GM21515 (cell line): ENCODE measurements around the gene SOBP.
"Not testable (repeated sequence)": the region's sequence is repeated elsewhere in the genome, so short reads cannot be mapped to it uniquely, and the experiment has no call there.

Experiments used
- ATAC-seq: cut with Tn5 transposase; IDR thresholded peaks from one replicate; pipeline ENCODE4 v1.9.1; 2021; ENCODE audit not compliant: unreplicated experiment

SOBP gene

DNA sequence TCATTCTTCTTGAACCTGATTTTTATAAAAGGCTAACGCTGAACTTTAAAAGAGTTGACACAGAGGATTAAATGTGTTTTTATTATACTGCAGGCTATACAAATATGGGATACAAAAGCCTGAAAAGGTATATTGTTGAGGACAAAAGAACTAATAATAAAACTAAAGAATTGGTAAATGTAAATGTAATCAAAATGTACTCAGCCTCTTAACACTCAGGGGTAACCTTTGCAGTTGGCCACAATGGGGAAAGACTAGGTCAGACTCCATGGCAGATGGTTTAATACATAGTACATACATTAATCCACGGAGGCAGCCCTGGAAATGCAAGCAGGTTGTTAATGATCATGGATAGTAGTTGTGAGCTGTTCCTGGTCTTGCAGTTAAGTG lies 57.5 kb downstream of the SOBP start:
- ATAC-seq: no peak

DNA sequence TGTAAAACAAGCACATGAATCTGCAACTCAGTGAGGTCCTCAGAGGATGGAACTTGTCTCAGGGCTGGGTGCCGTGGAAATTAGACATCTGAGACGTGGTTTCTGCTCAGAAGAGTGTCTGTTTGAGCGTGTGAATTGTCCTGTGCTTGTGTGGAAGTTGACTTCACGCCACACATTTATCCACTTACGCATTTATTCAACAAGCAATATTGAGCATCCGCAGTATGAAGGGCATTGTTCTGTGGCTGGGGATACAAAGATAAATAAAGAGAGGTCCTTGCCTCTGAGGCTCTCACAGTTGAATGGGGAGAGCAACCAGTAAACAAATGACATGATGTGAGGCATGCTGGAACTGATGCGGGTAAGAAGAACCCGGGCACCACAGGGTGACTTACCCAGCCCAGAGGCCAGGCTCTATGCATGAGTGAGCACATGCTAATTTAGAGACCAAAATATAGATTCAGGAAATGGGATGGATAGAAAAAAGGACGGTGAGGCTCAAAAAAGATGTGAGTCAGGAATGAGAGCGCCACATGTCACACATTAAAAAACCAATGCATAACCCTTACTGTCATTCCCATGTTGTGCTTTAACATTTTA lies 60.4 kb downstream of the SOBP start:
- ATAC-seq: no peak

DNA sequence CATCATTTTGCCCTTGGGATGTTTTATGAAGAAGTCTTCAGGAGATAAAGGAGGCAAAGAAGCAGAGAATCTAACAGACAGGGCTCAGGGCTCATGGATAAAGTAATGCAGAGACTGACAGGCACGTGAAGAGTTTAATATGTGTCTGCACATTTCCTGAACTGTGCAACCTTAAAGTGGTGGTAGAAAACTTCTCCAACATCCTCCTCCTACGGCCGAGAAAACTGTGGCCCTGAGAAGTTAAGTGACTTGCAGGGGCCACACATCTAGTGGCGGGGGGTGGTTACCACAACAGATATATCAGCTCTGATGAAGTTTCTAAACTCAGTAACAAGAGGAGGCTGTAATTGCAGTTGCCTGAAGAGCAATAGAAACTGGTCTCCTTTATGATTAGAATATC lies 61.0 kb downstream of the SOBP start:
- no peak for ATAC-seq

DNA sequence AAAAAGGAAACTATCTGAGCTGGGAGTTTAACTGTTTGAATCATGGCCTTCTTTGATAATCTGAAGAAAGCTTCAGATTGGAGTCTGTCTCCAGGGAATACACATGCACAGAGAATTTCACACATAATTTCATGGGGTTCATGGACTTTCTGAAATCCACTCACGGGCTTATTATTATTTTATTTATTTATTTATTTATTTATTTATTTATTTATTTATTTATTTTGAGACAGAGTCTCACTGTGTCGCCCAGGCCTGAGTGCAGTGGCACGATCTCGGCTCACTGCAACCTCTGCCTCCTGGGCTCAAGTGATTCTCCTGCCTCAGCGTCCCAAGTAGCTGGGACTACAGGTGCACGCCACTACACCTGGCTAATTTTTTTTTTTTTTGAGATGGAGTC lies 63.2 kb downstream of the SOBP start:
- not testable (repeated sequence) for ATAC-seq

DNA sequence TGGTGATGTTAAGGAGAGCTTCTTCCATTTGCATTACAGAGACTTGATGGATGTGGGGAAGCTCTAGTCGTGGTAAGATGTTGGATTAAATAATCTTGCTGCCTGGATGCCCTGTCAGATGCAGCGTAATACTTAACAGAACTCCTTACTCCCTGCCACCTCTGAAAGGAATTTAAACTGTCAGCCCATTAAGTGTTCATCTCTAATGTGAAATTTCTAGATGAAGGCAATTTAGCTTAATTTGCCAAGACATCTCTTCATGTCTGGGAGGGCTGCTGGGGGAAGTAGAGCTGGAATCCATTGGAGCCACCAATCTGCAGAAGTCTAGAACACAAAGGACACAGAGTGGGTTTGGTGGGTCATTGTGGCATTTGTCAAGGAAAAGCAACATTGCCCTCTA lies 64.4 kb downstream of the SOBP start:
- ATAC-seq: no peak

DNA sequence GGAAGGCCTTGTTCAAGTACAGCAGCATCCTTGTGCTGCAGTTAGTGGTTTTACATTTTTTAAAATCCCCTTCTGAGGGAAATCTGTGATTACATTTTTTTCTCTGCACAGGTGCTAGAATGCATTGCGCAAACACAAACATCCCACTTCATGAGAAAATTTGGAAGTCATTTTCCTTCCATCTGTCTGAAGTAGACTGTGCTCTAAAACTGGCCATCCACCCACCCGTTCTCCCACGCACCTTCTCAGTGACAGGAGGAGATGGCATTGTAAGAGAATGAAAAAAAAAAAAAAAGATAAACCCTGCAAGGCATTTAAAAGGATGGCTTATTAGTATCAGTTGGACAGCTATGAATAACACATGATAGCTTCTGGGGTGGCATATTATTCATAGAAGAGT lies 65.0 kb downstream of the SOBP start:
- no peak for ATAC-seq

DNA sequence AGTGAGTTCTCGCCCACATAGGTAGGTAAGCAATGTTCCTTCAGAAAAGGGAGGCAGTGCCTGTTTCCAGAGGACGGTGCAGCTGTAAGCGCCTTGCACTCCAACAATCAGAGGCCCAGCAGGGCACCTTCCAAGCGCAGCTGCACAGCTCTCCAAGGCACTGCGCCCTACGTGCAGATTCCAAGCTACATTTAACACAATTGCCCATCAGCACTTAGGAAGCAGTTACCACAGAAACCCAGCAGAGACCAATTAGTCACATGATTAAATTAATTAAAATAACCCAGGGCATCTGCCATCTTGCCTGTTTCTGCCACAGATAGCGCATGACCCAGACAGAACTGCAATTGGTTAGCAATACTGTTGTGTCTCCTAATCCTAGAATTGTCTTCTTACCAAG lies 65.5 kb downstream of the SOBP start:
- no peak for ATAC-seq

DNA sequence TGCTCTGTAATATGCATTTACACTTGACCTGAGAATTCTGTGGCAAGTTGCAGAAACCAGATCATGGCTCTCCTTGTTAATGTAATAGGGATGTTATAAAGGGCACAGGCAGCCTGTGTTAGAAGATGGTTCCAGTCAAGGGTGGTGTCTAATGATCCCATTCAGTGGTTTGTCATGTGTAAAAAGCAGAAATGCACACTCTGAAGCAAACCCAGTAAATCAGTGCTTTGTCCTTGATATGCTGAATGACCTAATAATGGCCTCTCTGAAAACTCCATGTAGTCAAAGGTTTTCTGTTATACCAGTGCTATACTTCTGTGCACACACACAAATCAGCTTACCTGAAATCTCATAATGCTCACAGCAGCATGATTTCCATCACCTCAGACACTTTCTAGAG lies 66.2 kb downstream of the SOBP start:
- ATAC-seq: no peak

DNA sequence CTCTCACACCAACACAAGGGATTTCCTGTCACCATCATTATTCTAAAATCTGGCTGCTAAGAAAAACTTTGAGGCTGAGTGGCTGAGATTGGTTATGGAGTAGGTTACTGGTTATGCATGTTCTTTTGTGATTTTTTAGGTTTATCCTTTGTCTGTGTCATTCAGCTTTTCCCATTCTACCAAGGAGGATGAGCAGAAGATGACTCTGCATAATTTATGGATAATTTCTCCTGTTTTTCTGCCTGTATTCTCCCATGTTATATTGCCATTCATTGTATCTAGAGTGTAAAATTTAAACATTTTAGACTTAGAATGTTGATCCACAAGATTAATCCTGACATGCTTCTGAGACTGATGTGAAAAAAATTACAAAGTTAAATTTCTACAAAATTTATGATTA lies 67.8 kb downstream of the SOBP start:
- no peak for ATAC-seq

DNA sequence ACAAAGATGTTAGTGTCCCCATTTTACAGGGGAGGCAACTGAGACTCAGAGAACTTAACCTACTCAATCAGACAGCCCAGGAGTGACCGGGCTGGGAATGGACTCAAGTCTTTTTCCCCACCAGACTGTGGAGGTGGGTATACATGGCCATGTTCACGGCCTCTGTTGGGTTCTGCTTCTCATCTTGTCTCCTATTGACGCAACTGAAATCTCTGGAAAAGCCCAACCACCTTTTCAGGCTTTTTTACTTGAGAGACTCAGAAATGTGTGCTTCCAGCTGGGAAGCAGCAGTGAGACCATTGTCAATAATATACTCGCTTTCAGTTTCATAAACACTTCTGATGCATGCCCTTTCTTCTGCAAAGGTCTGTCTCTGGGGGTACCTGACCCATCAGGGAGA lies 70.7 kb downstream of the SOBP start:
- no peak for ATAC-seq

DNA sequence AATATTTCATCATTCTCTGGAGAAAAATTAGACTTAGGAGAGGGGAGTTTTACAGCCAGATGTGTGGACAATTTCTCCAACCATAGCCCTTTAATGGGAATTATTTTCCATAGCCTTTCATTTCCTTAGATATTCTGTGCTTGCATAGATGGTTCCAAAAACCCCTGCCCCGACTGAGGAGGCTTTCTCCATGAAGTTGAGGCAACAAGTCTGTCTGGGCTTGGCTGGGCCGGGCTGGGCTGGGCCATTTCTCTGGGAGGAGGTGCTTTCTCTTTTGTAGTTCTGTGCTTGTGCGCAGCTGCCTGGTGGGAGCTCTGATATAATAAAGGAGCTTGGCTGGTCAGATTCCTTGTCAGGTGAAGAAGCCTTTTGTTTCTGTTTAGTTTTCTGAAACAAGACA lies 71.4 kb downstream of the SOBP start:
- no peak for ATAC-seq

DNA sequence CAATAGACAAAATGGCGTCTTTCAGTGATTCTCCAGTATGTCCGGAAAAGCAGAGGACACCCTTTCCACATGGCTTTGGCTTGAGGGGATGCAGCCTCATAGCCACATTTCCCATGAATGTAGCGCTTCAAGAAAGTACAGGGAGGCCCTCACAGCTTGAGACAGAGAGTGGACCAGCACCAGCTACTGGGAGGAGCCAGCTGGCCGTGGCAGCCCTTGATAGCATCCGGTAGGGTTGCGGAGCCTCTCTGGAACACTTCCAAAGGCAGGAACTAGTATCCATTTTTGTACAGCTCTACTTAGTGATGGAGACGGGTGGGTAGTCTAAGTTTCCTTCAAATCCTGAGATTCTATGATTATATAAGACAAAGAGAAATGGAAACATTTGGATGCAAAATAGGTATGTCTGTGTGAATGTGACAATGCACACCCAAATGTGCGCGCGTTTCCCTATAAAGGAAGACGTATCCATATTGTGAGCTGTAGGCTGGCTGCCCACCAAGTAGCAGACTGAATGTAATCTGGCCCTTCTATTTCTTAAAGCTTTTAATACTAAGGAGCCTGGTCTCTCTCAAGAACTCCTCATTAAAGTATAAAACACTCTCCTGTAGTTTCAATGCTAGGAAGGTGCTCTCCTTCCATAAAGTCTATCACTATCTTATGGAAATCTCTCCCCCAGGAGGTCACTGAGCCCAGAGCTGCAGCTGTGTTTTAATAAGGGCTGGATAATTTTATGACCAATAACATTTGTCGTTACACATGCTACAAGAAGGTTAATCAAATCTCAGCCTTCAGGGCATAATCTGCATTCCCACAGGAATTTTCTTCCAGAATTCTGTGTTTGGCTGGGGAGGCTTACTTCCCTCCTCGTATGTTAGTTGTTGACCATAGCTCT lies 74.0 kb downstream of the SOBP start:
- no peak for ATAC-seq

DNA sequence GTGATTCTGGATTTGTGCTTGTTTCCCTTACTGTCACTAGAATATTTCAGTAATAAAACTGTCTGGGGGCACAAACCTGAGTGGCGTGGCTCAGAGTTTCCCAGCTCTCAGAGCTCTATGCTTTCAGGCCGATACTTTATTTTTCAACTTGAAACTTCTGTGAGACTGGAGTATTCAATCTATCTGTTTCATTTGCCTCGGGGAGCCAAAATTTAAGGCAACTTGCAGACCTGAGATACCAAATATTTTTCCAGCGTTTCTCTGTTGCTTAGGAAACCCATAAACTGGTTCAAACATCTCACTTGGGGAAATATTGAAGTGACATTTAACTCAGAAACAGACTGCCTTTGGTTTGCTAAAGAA lies 74.7 kb downstream of the SOBP start:
- ATAC-seq: no peak

DNA sequence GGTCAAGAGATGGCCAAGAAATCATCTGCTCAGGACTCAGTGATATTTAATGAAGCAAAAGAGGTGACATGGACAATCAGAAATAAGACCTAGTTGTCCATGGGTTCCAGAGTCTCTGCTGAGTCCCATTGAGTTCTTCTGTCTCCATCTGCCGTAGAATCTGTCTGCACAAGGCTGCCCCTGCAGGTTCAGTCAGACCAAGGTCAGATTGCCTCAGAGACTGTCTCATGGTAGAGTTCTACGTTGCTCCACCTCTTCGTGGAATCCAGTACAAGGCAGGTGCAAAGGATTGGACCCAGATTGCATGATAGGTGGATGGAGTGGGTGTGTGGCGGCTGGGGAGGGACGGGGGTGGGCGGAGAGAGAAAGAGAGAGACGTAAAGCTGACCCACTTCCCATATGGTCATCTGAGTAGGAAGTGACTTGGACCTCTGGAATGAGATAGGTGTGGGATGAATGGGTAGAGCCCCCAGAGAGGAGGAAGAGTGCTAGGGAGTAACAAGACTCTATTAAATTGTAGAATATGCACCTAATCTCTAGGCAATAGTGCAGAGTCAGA lies 75.3 kb downstream of the SOBP start:
- ATAC-seq: no peak

DNA sequence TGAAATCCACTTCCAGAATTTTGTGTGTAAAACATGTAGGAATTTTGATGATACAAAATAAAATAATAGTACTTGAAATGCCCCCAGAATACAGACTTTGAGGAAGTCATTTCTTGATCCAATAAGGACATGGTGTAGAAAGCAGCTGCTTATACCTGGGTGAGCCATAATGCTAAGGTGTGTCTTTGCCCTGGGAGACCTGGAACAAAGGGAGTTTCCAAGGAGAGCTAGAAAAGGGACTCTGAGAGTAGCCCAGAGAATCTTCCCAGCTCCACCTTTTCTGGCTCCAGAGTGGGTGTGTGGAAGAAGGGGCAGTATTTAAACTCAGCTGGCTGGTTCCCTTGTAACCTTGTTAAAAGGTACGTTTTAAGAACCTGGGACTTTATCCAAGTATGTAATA lies 77.7 kb downstream of the SOBP start:
- no peak for ATAC-seq

DNA sequence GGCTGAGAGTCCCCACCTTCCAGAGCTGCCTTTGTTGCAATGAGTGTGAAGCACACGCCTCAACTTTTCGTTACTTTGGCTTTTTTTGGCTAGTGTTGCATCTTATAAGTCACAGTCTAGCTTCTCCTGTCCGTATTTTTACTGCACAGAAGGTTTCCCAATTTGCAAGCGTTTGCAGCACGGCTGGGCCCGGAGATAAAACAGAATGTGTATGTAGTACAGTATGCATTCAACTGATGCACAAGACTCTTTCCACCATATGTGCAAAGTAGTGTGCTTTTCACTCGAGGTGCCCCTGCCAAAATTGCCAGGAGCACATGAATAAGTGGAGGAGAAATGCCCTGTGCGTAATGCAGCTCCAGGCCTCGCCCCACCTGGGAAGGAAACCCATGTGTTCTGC lies 79.6 kb downstream of the SOBP start:
- ATAC-seq: no peak

DNA sequence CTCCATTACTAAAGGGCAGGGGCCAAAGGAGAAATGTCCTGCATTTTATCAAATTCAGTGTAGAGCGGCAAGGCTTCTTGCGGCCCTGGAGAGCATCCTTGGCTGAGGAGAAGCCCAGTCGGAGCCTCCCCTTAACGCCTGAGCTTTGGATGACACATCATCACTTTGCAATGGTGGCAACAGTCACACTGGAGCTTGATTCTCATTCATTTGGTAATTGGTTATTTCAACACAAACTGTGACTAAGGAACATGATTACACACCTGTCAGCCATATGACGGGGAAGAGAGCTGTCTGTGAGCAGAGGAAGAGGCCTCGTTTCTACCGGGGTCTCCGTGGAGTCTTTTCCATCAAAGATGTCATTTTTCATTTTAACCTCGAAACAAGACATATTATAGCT lies 81.4 kb downstream of the SOBP start:
- no peak for ATAC-seq

DNA sequence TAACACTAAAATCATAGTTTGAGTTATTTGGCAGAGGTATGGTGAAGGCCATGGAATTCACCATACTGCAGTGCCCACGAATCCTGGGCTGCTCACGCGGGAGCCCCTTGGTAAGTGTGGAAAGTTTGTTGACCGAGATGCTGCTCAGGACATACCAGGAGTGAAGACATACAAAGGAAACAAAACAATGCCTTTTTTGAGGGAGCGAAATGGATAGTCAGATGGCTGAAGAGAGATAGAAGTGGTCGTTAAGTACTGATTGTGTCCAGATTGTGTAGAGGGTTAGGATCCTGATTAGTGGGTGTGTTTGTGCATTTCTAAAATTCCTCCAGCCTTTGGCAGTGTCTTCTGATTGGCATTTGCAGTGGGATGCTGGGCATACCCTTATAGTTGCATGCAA lies 83.0 kb downstream of the SOBP start:
- ATAC-seq: no peak

DNA sequence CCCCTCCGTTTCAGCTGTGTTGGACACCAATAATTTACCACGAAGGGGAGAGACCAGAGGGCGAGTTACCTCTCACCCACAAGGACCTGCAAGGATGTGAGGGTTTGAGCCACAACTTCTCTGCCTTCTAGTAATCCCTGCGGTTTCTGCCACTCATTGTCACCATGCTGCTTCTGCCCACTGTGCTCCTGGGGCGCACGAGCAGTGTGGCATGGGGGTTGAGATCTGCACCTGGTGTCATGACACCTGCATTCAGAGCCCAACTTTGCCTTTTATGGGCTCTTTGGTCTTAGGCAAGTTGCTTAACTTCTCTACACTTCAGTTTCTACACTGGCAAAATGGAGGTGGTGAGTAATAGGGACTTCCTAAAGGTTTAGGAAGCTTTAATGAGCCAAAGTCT lies 84.9 kb downstream of the SOBP start:
- no peak for ATAC-seq

DNA sequence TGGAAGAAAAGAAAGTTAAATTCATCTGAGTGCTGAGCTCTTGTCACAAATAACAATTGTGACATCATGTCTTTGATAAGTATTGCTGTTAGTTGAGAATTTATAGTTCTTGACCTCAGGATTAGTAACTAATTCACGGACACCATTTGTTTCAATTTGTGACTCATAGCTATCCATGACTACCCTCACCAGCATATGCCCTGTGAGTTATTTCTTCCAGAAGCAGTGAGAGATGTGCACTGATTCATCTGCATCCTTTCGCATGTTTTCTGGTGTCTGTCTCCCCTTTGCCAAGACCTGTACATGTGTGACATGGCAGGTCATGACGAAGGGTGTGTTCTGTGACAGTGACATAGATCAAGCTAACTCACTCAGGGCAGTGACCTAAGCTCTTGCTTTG lies 86.9 kb downstream of the SOBP start:
- ATAC-seq: no peak

DNA sequence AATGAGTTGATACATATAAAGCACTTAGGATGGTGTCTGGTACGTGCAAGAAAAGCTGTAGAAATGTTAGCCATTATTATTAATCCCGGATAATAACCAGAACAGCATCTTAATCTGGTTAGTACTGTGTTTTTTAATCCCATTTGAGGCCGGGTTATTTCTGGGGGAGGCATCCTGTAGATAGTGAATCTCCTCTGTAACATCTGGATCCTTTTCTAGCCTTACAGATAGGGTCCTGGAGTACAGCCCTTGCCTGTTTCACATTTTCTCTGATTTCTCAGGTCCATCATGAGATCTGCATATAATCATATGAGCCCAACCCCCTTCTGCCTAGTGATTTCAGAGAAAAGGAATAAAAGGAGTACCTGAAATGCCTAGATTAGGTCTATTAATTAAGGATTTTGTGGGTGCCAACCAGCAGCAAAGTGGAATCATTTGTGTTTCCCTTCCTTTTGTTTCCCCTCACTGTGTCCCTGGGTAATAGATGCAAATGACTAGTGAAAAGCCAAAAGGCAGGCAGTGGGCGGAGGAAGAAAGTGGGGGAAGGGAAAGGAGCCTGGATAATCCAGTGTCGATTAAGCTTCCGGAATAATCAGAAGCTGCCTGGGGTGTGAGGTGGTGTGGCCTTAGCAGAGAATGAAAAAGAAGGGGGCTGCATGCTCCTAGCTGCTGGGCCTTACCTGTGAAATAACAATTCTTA lies 88.9 kb downstream of the SOBP start:
- ATAC-seq: no peak

DNA sequence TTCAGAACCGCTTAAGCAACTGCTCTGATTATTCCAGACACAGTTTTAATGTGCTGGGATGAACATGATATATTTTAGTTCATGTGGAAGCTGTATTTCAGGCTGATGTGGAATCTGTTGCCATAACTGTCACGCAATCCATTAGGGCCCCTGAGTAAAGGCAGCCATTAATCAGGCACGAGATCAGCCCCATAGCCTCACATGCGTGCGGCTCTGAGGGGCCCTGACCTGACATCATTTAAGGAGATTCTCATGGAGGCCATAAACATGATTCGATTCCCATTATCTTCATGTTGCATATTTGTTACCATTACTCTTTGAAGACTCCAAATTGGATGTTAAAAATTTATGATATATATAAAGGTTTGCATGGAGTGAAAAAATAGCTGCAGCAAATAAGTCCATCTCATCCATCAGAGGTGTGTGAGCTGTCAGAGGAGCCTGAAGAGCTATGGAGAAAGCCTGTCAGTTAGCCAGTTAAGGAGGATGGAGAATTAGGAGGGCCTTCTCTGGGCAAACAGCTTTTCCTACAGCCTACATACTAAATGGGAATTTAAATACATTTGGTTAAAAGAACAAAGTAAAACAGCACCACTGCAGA lies 89.6 kb downstream of the SOBP start:
- no peak for ATAC-seq
